ENCODE measurements around the gene HOXA9. TPM values are rescaled to one million over a fixed set of nuclear protein-coding genes. Genes with fewer than 3 reads are reported as not detected.

The HOXA9 gene
- total and polyA plus RNA-seq, 2 of the 4 experiments (the other 2 are of a cell fraction), result 0.18 to 0.32 TPM

DNA sequence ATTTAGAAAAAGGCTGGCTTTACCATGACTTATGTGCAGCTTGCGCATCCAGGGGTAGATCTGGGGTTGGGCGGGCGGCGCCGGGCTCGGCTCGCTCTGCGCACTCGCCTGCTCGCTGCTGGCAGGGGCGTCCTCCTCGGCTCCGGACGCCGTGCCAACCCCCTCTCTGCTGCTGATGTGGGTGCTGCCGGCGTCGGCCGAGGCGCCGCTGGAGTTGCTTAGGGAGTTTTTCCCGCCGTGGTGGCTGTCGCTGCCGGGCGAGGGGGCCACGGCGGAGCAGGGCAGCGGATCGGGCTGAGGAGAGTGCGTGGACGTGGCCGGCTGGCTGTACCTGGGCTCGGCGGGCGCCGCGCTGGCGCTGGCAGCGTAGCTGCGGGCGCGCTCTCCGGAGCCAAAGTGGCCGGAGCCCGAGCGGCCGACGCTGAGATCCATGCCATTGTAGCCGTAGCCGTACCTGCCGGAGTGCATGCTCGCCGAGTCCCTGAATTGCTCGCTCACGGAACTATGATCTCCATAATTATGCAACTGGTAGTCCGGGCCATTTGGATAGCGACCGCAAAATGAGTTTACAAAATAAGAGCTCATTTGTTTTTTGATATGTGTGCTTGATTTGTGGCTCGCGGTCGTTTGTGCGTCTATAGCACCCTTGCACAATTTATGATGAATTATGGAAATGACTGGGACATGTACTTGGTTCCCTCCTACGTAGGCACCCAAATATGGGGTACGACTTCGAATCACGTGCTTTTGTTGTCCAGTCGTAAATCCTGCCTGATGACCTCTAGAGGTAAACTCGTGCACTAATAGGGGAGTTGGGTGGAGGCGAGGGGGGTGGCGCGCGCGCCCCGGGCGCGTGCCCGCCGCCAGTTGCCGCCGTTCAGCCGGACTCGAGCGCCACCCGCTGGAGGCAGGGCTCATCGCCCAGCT is 22.1 kb downstream of the HOXA9 start, which contains the start of gene HOXA5 (continued):
- TF ChIP-seq CTCF (conservative IDR thresholded peaks at IDR 0.05; ENCODE audit: low read depth, low read length) (peak; percentile 98), NFE2L2 (IDR thresholded peaks at IDR 0.05; ENCODE audit: low read depth, low read length) (no peak)

Measured in IMR-90 (cell line).